HG03575 (cell line): ENCODE results near the gene PCNX2.

Source experiments
- ATAC-seq: cut with Tn5 transposase; IDR thresholded peaks from one replicate; pipeline ENCODE4 v1.9.1; 2021; ENCODE audit not compliant: unreplicated experiment, insufficient number of reproducible peaks, low FRiP score; ENCODE audit errors: extremely low read depth

The PCNX2 gene

DNA sequence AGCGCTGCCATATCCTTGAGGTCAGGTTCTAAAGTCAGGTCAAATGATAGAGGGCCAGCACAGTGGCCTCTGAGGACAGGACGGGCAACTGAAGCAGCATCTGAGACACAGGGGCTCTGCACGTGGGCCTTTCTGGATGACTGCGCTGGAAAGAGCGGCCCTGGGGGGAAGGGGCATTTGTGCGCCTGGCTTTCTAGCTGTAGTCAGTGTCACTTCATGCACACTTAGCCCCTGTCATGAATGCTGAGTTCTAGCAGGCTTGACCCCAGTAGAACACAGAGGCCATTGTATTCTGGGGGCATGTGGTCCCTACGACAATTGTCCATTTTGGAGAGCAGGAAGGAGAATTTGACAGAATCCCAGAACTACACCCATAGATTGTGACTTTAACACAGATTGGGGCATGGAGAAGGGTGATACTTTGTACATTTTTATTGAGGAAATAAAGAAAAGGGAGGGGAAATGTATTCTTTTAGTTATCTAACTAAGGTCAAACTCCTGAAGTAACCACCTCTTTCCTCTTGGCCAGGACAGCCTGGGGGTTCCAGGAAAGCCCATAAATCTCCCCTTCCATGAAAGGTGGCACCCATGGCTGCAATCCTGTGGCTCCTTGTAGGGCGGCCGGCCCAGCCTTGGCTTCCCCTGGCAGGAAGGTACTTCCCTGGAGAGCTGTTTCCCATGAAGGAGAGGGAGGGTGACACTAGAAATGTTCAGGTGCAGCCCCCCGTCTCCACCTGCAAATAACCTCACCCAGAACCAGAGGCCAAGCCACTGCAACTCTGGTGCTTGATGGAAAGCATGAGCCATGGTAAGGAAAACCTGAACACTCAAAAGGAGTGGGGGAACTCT is 310.7 kb downstream of the PCNX2 start:
- ATAC-seq, result no peak

GRCh38 chr1:232983817-232984567 is 311.5 kb downstream of the PCNX2 start:
- no peak for ATAC-seq

DNA sequence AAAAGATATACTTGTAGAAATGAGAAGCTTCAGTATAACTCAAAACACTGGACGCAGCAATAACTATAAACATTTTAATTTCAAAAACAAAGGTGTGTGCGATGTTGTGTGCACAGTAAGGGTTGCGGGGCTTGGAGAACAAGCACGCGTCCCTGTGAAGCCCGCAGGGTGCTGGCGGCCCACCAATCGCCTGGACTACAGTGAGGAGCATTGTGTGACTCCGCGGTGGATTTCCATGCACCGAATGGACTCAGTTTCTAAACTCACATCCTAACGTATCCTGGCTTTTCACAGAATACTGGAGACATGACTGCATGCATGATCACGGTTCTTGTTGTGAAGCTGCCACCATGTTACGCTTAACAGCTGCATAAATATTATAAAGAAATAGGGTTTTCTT is 312.1 kb downstream of the PCNX2 start:
- ATAC-seq, result no peak

- no peak for ATAC-seq
Measured at GRCh38 chr1:232982238-232982944, 313.1 kb downstream of the PCNX2 start.

DNA sequence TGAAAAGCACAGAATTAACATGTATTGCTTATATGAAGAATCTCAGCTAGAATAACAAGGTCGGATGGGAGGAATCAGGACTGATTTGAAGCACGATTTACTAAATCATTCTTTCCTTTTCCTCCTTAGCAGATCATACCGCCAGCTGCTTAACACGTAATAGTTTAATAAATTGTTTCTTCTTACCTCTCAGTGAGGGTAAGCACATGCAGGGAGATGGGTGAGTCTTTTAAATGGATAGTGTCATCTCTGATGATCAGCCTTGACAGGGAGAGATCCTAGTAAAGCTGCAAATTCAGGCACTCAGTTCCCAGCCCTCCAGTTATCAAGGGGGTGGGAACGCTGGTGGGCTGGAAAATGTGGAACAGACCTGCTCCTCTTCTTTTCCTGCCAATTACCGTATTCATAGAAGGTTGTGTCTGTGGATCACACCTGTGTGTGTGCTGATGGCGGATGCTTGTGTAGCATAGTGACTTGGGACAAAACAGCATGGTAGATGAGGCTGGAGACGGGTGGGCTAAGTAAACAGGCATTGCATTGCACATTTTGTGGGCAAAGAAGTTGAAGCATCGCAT is 314.5 kb downstream of the PCNX2 start:
- no peak for ATAC-seq

DNA sequence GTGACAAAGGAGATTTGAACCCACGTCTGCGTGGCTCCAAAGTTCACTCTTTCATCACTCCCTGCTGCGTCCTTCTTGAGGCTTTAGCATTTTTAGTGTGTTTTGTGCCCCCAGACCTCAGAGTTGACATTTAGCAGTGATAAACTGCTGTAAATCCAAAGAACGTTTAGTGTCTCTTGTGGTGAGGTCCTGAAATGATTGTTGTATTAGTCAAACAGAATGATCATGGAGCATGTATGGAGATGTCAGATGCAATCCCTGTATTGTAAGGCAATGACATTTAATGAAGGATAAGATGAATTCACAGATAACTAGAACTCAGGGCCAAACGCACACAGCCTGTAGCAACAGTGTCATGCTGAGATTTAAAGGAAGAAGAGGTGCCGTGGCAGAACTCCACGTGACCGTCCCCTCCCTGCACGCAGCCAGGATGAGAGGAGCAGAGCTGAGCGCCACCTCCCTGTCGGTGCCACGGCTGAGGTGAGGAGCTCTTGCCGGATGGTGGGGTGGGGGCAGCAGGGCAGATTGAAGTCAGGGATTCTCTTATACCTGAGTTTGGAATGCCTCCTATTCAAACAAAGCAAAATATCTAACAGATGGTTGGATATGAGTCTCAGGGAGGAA is 315.1 kb downstream of the PCNX2 start:
- no peak for ATAC-seq

DNA sequence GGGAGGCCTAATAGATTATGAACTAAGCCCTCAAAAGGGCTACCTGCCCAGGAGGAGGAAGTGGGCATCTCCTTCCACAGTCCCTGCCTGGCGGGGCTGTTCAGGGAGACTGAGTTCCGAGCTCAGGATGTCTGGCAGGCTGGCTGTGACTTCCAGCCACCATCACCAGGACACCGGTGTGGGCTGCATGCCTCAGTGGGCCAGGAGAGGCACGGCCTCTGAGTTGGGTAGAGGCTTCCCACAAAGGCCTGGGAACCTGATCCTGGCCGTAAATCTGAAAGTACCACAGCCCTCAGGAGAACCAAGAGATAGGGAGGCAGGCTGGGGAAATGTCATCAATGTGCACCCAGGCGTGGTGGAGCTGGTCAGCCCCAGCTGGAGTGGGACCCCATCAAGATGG is 316.0 kb downstream of the PCNX2 start:
- no peak for ATAC-seq

GRCh38 chr1:232978815-232979214 is 316.7 kb downstream of the PCNX2 start:
- ATAC-seq, result no peak

GRCh38 chr1:232978091-232978634 is 317.4 kb downstream of the PCNX2 start:
- ATAC-seq, result no peak

DNA sequence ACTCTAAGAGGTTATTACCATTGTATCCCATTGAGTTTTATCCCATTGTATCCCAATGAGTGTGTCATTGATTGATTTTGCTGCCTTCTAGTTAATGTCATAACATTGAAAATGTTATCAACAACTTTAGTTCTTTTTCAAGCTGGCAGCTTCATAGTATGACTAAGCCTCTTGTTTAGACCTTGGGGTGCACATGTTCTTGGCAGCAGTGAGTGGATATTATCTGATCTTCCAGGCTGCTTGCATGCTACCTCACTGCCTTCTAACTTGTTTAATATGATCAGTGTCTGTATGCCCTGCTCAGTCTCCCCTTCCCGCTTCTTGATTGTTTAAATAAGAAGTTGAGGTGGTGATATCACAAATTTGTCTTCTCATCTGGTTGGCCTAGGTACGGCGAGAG is 320.6 kb downstream of the PCNX2 start:
- ATAC-seq, result no peak

DNA sequence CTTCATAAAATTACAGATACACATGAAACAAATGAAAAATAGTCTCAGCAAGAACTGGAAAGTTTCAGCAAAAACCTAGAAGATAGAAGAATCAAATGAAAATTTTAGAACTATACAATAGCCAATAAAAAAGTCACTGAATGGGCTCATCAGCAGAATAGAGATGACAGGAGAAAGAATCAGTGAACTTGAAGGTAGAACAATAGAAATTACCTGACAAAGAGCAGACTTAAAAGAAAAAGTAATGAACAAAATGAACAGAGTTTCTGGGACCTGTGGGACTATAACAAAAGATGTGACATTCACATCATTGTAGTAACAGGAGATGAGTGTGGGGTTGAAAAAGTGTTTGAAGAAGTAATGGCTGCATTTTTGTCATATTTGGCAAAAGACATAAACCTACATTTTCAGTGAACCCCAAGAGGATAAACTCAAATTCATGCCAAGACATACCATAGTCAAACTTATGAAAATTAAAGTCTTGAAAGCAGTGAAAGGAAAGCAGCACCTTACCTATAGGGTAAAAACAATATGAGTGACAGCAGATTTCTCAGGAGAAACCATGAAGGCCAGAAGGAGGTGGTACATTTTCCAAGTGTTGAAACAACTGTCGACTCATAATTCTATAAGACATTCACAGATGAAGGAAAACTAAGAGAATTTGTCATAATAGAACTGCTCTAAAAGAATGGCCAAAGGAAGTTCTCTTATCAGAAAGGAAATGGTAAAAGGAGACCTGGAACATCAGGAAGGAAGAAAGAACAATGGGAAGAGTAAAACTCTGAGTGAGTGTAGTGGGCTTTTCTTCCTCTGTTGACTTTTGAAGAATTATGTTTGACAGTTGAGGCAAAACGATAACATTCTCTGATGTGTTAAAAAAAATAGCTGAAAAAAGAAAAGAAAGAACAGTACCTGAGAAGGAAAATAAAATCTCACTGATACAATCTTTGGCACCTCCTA is 321.6 kb downstream of the PCNX2 start:
- no peak for ATAC-seq

DNA sequence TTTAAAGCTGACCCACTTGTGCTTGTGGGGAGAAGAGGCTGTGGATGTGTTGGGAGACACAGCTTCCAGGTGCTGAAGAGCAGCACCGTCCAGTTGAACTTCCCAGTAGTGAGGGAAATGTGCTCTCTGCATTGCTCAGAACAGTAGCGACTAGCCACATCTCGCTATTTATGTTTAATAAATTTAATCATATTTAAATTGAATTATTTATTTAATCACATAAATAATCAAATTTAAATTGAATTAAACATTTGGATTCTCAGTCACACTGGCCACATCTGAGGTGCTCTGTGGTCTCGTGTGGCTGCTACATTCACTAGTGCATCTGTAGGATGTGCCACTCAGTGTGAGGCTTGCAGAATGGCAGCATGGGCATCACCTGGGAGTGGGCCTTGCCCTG is 325.0 kb downstream of the PCNX2 start:
- no peak for ATAC-seq

- ATAC-seq, result no peak
Measured at GRCh38 chr1:232969799-232970198, 325.7 kb downstream of the PCNX2 start.

DNA sequence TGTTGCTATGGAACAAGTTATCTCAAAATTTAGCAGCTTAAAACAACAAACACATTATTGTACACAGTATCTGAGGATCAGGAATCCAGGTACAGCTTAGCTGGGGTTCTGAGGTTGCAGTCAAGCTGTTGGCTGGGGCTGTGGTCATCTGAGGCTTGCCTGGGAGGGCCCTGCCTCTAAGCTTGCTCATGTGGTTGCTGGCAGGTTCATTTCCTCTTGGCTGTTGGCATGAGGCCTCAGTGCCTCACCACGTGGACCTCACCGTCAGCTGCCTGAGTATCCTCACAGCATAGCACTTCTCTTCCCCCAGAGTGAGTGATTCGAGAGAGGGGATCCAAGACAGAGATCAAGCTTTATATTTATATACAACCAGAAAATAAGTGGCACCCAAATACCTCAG is 326.6 kb downstream of the PCNX2 start:
- ATAC-seq, result no peak

- ATAC-seq, result no peak
Measured at GRCh38 chr1:232968391-232968790, 327.1 kb downstream of the PCNX2 start.

DNA sequence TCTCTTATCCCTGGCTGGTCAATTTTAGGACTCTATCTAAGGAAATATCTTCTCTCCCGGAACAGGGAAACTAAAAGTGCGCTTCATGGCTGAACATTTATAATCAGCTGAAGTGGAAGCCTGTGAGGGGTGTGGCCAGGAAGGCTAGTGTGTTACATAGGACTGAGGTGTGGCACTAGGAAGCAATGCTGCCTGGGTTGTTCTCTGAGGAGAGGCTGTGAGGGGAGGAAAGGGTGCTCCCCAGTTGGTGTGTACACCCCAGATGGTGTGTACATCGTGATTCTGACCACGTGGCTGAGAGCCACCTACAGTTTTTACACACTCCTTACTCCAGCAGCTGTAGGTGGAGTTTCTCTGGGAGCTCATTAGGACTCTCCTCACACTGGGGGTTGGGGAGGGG is 328.9 kb downstream of the PCNX2 start:
- ATAC-seq, result no peak

DNA sequence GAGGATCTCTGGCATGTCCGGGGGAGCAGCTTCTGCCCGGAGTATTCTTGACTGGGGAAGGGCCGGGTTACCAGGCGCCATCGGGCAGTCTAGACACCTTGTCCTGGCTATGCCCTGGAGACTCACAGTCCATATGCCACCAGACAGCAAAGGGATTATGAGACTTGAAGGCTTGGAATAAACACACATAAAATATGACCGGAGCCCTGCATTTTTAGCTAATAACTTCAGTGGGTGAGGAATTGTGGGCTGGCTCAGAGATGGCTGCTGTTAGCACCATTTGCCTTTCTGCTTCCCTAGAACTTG is 329.7 kb downstream of the PCNX2 start:
- no peak for ATAC-seq
